OCI-LY1 (cell line): Measurements from ENCODE around the gene MLH3.

Experiments used
- CTCF ChIP-seq: fragments of 200-600 bp; sonication (generic), shearing (Covaris generic); IDR thresholded peaks from 2 replicates; pipeline ENCODE4 v1.5.1; 2017; ENCODE audit warnings: mild to moderate bottlenecking, antibody characterized with exemption, low read length, moderate library complexity, mixed read lengths
- EZH2 ChIP-seq: fragments of 200-600 bp; sonication (generic), shearing (Covaris generic); IDR thresholded peaks from 2 replicates; pipeline ENCODE4 v1.8.0; 2017; ENCODE audit warnings: borderline replicate concordance, mixed run types, mild to moderate bottlenecking, antibody characterized with exemption, low read length, moderate library complexity, mixed read lengths

- TF ChIP-seq CTCF (no peak), EZH2 (no peak)
These were observed 68.6 kb downstream of the MLH3 start for GRCh38 chr14:74982661-74983060.
